GM19043 (cell line): Measurements from ENCODE around the gene PSMG3.

Experiments
- ATAC-seq: cut with Tn5 transposase; IDR thresholded peaks from one replicate; pipeline ENCODE4 v1.9.1; 2021; ENCODE audit warnings: low read depth; ENCODE audit not compliant: unreplicated experiment

PSMG3 gene

DNA sequence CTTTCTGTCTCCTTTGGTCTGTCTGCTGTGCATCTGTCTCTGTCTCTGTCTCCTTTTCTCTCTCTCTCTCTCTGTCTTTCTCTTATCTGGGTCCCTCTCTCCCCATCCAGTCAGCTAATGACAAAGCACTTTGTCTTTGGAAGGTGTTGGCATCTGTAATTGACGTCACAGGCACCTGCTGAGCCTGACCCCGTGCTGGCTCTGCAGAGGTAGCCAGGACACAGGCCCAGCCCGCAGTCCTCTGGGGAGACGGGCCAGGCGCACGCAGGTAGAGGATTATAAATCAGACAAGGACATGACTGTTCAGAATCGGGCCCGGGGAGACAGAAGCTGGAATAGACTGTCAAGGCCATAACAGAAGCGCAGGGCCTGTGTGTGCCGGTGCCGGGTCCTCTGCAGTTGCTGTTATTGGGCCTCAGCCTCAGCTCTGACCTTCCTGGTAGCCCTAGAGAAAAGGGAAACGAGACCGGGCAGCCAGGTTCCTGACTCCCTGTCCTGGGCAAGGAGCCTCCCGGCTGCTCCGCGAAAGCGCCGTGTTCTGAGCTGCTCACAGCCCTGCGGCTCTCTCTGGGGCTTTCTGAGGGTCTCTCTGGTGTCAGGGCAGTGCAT lies 10.7 kb upstream of the PSMG3 start:
- no peak for ATAC-seq

DNA sequence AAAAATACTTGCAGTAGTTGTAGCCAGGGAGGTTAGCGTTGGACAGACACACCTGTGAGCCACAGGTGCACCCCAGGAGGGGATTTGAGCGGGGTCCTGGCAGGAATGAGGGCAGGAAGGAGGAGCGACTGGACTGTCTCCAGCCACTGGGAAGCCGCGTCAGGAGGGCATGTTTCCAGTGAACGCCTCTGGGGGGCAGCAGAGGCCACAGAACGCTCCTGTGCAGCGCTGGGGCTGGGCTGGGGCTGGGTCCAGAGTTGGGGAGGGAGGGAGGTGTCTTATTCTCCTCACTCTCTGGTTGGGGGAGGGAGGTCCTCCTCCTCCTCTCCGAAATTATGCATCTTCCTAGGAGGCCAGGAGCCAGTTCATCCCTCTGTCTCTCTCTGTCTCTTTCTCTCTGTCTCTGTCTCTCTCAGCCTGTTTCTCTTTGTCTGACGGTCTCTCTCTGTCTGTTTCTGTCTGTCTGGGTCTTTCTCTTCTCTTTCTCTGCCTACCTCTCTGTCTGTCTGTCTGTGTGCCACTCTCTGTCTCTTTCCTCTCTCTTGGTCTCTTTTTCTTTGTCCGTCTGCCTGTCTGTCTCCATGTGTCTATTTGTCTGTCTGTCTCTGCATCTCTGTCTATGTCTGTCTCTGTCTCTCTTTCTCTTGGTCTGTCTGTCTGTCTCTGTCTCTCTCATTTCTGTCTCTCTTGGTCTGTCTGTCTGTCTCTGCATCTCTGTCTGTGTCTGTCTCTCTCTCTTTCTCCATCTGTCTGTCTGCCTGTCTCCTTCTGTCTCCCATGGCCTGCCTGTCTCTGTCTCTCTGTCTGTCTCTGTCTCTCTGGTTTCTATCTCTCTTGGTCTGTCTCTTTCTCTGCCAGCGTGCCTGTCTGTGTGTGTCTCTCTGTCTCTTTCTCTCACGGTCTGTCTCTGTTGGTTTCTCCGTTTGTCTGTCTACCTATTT lies 9.9 kb upstream of the PSMG3 start:
- peak; percentile 57 for ATAC-seq

DNA sequence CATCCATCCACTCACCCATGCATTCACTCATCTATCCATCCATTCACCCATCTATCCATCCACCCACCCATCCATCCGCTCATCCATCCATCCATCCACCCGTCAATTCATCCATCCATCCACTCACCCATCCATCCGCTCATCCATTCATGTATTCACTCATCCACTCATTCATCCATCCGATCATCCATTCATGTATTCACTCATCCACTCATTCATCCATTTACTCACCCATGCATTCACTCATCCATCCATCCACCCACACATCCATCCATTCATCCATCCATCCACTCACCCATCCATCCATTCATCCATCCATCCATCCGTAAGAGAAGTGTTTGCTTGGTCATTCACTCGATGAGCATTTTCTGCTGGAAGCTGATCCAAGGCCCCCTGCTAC lies 8.7 kb upstream of the PSMG3 start:
- no peak for ATAC-seq

- no peak for ATAC-seq
Measured at GRCh38 chr7:1576521-1577253, 6.9 kb upstream of the PSMG3 start.

- no peak for ATAC-seq
Measured at GRCh38 chr7:1575809-1576208, 6.0 kb upstream of the PSMG3 start.

- ATAC-seq = no peak
Measured at GRCh38 chr7:1572111-1572822, 2.4 kb upstream of the PSMG3 start.

DNA sequence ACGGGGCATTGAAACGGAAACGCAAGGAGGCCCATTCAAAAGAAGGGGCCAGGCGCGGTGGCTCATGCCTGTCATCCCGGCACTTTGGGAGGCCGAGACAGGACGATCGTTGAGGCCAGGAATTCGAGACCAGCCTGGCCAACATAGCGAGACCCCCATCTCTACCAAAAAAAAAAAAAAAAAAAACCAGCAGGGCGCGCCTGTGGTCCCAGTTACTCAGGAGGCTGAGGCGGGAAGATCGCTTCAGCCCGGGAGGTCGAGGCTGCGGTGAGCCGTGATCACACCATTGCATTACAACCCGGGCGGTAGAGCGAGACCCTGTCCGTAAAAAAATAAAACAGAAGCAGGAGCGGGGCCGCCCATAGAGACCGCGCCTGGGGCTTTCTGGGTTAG lies 396 bp downstream of the PSMG3 start:
- no peak for ATAC-seq

GRCh38 chr7:1569016-1569415 lies 816 bp downstream of the PSMG3 start:
- no peak for ATAC-seq

DNA sequence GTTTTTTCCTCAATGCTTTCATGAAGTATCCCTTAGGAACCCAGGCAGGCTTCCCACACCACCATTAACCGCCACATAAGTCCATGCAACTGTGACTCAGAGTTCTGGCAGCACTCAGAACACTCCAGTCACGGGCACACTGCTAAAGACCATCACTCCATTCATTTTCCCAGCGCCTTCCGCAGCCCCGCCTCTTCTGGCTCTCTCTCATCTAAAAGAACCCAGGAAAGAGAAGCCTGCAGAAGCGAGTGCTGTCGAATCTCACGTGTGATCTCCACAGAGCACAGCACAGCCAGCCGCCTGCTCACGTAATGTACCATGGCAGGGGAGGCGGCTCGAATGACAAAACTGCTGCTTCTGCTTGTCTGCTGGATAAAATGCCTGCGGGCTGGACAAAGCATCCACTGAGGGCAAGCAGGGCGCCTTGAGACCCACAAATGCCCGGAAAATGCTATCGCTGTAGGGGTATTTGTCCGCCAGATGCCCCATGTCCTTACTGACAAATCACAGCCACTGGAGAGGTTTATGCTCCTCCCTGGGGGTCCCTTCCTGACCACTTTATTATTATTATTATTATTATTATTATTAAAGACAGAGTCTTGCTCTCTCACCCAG lies 1.8 kb downstream of the PSMG3 start:
- no peak for ATAC-seq

DNA sequence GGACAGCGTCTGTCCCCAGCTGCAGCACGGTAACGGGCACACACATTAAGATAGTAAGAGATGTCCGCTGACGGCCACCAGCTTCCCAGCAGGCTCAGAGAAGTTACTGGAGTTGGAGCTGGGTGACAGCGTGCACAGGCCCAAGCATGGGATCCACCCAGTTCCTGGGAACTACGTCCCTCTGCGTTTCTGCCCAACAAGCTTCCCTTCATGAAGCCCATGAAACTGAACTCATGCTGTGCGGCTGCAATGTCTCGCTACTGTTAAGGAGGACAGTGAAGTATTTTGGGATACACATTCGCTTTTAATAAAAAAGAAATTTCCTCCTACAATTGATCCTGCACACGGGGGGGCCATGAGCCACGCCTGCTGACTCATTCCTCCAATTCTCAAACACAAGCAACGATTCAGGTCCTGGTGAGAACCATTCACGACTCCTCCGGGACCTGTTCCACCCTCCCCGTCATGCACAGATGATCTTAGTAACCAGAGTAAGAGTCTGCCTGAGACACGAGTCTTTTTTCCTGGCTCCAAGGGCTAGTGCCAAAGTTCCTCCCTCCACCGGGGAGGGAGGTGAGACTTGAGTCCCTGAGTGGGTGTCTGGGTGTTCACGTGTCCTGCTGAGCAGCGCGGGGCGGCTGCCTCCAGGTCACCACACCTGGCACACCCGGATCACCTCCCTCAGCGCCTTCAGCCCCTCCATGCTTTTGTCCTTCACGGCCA lies 2.6 kb downstream of the PSMG3 start:
- no peak for ATAC-seq

DNA sequence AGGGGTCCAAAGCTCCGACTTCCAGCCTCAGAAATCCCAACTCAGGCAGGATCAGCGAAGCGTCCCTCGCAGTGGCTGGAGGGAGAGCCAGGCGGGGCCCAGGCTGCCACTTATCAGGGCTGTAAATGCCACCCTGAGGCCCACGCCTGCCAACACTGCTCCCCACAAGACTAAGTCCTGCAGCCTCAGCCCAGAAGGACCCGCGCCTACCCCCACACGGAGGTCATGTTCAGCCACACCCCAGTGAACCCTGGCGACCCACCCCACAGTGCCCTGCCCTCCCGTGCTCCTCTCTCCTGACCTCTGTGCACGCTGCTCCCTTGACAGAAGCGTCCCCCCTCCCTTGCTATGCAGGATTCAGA lies 3.2 kb downstream of the PSMG3 start:
- ATAC-seq = no peak

DNA sequence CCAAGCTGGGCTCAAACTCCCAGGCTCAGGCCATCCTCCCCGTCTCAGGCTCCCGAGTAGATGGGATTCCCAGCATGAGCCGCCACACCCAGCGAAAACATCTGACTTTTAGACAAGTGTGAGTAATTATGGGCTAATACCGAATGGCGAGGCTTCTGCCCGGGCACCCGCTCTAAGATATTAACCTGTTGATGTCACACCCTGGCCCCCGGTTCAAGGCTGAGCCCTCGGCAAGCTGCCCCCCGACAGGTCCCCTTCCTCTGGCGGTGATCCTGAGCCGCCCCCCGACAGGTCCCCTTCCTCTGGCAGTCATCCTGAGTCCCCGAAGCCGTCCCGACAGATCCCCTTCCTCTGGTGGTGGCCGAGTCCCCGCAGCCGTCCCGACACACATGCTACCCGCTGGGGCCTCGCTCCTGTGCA lies 5.2 kb downstream of the PSMG3 start:
- ATAC-seq = no peak

DNA sequence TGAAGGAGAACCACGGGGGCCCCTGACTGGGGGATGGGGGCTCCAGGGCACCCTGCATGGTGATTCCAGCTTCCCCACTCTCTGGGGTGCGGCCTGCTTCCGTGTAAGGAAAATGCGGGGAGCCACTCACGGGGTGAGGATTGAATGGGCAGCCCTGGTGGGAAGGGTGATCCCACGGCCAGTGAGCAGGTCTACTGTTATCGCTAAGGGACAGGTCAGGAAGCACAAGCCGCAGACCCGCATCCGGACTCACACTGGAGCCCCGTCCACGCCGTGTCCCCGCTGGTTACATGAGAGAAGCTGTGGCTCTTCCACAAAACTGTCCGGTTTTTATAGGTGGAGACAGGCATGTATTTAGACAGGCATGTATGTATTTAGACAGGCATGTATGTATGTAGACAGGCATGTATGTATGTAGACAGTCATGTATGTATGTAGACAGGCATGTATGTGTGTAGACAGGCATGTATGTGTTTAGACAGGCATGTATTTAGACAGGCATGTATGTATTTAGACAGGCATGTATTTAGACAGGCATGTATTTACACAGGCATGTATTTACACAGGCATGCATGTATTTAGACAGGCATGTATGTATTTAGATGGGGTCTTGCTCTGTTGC lies 5.7 kb downstream of the PSMG3 start:
- no peak for ATAC-seq

GRCh38 chr7:1562597-1563051 lies 7.2 kb downstream of the PSMG3 start:
- ATAC-seq = no peak

GRCh38 chr7:1562116-1562515 lies 7.7 kb downstream of the PSMG3 start:
- no peak for ATAC-seq

- no peak for ATAC-seq
Measured at GRCh38 chr7:1561036-1561940, 8.5 kb downstream of the PSMG3 start.

DNA sequence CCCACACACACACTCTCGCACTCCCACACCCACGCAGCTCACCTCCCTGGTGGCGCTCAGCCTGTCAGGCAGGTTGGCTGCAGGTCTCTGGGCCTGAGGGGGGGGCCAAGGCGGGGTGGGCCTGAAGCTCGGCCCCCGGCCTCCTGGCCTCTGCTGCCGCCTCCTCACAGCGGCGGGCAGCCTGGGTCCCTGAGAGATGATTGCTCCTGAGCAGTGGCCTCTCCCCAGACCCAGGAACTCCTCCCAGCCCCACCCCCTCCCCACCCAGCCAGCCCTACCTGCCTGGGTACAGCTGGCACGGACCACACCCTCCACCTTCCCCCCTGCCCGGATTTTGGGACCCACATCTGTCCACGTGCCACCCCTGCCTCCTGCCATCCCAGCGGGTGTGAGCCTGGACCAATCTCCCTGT lies 9.2 kb downstream of the PSMG3 start:
- ATAC-seq = no peak
